ENCODE results near the gene SCGB1D1.
"Not testable (repeated sequence)": the region's sequence is repeated elsewhere in the genome, so short reads cannot be mapped to it uniquely, and the experiment has no call there.

The SCGB1D1 gene

DNA sequence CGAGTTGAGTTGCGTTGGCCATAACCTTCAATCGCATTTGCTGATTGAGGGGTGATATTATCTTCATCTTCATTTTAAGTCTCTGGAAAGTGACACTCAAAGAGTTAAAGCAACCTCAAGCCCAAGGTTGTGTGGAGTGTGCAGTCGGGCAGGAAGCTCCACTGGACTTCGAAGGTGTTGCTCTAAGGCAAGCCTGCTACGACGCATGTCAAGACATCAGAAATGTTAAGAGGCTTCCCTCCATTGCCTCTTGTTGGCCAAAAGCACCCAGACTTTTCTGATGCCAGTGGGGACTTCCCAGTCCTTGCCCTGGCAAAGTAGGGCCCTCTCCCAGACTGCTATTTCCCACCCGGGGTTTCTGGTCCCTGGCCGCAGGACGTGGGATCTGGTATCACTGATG, 23.6 kb upstream of the SCGB1D1 start:
- DNase-seq (ENCODE audit: low read depth in 2 of 2) = no peak

DNA sequence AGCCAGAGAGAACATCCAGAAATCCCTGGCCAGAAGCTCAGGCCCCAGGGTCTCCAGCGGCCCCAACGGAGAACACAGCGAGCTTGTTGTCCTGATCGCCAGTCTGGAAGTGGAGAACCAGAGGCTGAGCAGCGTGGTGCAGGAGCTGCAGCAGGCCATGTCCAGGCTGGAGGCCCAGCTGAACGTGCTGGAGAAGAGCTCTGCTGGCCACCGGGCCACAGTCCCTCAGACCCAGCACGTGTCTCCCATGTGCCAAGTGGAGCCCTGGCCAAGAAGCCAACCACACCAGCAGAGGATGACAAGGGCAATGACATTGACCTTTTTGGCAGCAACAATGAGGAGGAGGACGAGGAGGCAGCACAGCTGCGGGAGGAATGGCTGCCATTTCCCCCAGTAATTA, 20.6 kb upstream of the SCGB1D1 start:
- no peak for DNase-seq (ENCODE audit: low read depth in 2 of 2)

DNA sequence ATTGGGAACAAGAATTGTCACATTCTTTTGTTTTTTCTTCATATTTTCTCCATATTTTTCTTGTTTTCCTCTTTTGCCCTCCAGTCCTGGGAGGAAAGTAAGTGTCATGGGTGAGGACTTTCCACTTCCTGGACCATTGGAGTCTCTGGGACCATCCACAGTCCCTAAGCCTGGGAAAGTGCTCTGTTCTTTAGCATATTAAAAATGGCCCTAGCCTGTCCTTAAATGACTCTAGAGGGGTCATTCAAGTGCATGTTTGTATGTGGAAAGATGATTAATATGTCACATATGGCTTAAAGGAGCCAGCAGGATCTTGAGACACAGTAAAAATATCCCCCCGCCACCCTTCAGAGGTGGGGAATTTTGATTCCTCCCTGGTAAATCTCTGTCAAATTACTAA, 20.1 kb upstream of the SCGB1D1 start:
- DNase-seq (ENCODE audit: low read depth in 2 of 2) = no peak

DNA sequence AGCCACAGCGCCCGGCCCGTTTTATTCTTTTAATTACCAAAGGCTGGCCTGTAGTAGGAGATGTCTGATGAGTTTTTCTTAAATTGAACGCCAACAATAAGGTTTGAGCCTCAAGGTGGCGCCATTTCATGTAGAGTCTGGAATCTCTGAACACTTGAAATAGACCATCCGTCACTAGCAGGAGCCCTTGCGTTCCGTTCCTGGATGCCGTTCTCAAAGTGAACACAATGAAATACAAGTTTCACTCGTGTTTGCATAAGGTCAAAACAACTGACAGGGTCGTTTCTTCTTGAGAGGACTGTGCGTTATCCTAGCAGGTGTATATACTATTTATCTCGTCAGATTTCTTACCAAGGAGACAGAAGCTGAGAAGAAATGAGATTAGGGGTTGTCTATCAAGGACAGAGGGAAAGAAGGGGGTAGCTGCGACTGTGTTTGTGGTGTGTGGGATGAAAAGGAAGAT, 18.7 kb upstream of the SCGB1D1 start:
- DNase-seq (ENCODE audit: low read depth in 2 of 2) = peak; percentile 26 to 30

DNA sequence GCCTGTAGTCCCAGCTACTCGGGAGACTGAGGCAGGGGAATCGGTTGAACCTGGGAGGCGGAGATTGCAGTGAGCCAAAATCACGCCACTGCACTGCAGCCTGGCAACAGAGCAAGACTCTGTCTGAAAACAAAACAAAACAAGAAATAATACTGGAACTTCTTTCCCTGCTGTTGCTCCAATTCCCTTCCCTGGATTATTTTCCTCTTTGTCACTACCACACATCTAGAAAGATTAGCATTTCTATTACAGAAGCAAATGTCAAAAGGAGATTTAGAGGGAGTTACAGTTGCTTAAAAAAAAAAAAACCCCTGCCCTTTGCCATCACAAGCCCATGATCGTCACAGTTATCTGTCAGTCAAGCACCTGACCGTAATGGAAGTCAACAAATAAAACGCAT, 17.7 kb upstream of the SCGB1D1 start:
- no peak for DNase-seq (ENCODE audit: low read depth in 2 of 2)

DNA sequence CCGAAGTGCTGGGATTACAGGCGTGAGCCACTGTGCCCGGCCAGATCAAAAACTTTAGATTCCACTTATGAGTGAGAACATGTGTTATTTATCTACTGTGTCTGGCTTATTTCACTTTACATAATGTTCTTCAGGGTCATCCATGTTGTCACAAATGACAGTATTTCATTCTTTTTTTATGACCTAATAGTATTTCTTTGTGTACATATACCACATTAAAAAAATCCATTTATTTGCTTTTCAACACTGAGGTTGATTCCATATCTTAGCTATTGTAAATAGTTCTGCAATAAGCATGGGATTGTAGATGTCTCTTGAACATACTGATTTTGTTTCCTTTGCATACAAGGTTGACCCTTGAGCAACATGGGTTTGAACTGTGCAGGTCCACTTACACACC, 13.2 kb upstream of the SCGB1D1 start:
- no peak for DNase-seq (ENCODE audit: low read depth in 2 of 2)

DNA sequence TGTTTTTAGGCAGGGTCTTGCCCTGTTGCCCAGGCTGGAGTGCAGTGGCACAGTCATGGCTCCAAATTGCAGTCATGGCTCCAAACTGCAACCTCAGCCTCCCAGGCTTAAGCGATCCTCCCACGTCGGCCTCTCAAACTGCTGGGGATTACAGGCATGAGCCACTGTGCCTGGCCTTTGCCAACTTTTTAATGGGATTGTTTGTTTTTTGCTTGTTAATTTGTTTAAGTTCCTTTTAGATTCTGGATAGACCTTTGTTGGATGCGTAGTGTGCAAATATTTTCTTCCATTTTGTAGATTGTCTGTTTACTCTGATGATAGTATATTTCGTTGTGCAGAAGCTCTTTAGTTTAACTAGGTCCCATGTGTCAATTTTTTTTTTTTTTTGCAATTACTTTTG, 10.0 kb upstream of the SCGB1D1 start:
- DNase-seq (ENCODE audit: low read depth in 2 of 2) = no peak

DNA sequence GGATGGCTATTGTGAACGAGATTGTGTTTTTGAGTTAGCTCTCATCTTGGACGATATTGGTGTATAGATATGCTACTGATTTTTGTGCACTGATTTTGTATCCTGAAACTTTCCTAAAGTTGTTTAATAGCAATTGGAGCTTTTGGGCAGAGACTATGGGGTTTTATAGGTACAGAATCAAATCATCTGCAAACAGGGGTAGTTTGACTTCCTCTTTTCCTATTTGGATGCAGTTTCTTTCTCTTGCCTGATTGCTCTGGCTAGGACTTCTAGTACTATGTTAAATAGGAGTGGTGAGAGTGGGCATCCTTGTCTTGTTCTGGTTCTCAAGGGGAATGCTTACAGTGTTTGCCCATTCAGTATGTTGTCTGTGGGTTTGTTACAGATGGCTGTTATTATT, 8.9 kb upstream of the SCGB1D1 start:
- no peak for DNase-seq (ENCODE audit: low read depth in 2 of 2)

DNA sequence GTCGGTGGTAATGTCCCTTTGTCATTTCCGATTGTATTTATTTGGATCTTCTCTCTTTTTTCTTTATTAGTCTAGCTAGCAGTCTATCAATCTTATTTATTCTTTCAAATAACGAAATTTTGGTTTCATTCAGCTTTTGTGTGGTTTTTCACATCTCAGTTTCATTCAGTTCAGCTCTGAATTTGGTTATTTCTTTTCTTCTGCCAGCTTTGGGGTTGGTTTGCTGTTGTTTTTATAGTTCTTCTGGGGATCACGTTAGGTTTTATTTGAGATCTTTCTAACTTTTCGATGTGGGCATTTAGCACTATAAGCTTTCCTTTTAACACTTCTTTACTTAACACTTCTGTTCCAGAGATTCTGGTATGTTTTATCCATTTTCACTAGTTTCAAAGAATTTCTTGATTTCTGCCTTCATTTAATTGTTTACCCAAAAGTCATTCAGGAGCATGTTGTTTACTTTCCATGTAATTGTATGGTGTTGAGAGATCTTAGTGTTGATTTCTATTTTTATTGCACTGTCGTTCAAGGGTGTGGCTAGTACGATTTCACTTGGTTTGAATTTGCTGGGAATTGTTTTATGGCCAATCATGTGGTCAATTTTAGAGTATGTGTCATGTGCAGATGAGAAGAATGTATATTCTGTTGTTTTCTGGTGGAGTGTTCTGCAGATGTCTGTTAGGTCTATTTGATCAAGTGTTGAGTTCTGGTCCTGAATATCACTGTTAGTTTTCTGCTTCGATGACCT, 7.7 kb upstream of the SCGB1D1 start:
- DNase-seq (ENCODE audit: low read depth in 2 of 2) = no peak

DNA sequence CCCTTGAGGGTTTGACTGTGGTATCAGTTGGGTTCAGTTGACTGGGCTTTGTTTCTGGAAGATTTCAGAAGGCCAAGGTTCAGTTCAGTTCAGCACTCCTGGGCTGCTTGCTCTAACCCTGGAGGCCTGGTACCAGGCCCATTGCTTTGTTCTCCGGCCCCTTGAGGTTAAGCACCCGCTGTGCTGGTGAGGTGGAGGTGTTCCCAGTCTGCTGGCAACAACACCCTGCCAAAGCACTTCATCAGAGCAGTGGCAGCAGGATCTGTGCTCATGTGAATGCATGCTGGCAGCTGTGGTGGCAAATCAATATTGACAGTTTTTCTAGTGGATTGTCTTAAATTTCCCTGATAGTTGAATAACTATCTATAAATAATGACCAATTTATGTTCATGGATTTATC, 3.8 kb upstream of the SCGB1D1 start:
- no peak for DNase-seq (ENCODE audit: low read depth in 2 of 2)

DNA sequence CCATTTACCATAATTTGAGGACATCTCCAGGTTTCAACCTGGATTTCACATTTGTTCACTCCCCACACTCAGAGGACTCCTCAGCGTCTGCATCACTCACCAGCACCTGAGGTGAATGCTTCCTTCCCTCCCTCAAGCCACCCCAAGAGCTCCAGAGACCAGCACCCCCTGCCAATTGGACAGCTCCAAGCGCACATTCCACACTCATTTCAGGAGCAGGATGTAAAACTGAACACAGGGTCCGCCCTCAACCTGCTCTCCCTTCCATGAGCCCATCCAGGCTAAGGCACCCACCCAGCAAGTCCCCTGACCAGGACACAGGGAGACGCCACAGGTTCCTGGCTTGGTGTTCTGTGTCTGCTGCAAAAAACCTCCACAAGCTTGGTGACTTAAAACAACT, 3.9 kb downstream of the SCGB1D1 start:
- DNase-seq (ENCODE audit: low read depth in 2 of 2) = no peak

DNA sequence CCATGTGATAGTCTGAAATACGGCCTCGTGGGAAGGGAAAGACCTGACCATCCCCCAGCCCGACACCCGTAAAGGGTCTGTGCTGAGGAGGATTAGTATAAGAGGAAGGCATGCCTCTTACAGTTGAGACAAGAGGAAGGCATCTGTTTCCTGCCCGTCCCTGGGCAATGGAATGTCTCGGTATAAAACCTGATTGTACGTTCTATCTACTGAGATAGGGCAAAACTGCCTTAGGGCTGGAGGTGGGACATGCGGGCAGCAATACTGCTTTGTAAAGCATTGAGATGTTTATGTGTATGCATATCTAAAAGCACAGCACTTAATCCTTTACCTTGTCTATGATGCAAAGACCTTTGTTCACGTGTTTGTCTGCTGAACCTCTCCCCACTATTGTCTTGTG, 5.0 kb downstream of the SCGB1D1 start:
- not testable (repeated sequence) for DNase-seq (ENCODE audit: low read depth in 2 of 2)

DNA sequence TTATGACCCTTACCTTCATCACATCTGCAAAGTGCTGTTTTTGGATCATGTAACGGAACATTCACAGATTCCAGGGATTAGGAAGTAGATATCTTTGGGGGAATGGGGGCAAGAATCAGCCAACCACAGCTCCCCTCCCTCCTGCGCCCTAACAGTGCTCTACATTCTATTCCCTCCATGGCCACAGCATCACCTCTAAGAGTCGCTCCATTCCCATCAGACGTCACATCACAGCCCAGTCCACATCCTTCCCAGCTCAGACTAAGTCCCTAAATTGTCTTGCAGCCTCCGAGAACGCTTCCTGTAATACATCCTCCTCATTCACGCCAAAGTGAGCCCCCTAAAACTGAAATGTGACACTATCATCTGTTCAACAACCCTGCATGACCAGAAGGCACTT, 5.9 kb downstream of the SCGB1D1 start:
- DNase-seq (ENCODE audit: low read depth in 2 of 2) = no peak

DNA sequence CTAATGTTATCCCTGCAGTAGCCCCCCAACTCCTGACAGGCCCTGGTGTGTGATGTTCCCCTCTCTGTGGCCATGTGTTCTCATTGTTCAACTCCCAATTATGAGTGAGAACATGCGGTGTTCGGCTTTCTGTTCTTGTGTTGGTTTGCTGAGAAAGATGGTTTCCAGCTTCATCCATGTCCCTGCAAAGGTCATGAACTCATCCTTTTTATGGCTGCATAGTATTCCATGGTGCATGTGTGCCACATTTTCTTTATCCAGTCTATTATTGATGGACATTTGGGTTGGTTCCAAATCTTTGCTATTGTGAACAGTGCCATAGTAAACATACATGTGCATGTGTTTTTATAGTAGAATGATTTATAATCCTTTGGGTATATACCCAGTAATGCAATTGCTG, 7.4 kb downstream of the SCGB1D1 start:
- DNase-seq (ENCODE audit: low read depth in 2 of 2) = not testable (repeated sequence)

DNA sequence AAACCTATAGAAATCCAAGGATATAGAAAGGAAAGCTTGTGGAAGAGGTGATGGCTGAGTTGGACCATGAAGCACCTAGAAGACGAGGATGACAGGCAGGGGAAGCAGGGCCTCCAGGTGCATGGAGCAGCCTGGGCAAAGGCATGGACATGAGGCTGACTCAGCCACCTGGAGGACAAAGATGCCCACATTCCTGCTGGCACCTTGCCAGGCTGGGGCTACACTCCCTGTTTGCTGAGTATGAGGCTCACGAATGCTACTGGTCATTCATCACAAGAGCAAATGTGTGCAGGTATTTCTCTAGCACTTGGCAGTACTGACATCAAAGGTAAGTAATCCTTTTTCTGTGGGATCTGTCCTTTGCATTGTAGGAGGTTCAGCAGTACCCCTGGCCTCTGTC, 11.4 kb downstream of the SCGB1D1 start:
- no peak for DNase-seq (ENCODE audit: low read depth in 2 of 2)

DNA sequence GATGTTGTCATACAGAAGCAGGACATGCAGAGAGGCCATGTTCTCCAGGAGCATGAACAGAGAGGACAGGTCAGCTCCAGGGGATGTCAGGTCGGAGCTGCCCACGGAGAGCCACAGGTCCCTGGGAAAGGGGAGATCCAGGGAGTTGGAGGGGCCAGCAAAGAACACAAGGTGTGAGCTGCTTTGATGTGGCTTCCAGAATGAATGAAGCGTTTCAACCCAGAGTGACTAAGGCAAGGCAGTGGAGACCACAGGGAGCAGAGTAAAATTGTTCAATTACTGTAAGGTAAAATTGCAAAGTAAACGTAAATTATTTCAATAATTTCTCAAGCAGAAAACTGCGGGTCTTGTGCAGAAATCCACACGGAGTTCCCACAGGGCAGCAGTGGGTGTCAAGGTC, 12.9 kb downstream of the SCGB1D1 start:
- DNase-seq (ENCODE audit: low read depth in 2 of 2) = no peak

DNA sequence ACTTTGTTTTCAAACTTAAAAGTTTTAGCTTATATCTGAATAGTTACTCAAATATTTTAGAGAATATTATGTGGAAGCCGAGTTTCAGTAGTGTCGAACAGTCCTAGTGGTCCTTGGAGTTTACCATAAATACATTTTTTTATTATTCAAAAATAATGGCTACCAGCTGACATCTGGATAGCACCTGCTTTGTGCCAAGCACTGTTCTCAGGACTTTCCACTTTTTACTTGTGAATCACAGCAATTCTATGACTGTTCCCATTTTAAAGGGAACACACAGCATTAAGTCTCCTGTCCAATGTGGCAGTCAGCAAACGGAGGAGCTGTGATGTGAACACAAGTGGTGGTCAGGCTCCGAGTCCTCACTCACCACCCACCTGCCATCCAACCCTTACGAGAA, 14.4 kb downstream of the SCGB1D1 start:
- DNase-seq (ENCODE audit: low read depth in 2 of 2) = no peak

DNA sequence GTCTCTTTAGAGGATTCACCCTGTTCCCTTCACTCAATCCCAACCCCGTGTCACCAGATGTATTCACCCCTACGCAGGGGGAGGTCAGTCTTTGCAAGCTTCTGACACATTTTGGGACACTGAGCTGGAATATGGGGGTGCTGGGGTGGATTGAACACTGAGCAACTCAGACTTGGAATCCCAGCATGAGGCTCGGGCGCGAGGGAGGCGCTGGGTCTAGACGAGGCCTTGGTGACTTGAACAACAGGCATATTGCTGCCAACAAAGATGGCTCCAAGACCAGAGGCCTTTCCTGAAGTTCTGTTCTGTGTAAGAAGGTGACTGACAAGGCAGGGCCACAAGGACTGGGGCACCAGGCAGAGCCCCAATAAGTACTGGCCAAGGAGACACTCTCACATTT, 15.4 kb downstream of the SCGB1D1 start:
- no peak for DNase-seq (ENCODE audit: low read depth in 2 of 2)

DNA sequence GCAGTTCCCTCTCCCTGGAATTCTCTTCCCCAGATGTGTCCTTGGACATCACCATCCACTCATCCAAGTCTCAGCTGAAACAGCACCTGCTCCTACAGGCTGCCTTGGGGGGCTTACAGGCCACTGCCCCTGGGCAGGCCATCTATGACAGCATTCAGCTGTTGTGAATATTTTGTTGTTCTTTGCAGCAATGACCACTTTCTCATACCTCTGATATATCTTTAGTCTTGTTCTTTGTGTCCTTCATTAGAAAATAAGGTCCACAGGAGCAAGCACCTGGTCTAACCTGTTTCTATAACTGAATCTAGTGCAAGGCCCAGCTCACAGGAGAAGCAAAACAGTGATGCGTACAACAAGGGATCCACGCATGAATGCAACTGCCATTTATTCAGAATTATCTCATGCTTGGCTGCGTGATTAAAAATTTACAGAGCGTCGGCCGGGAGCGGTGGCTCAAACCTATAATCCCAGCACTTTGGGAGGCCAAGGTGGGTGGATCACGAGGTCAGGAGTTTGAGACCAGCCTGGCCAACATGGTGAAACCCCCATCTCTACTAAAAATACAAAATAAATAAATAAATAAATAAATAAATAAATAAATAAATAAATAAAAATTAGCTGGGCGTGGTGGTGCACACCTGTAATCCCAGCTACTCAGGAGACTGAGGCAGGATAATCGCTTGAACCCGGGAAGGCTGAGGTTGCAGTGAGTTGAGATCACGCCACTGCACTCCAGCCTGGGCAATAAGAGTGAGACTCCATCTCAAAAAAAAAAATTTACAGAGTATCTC, 16.5 kb downstream of the SCGB1D1 start:
- DNase-seq (ENCODE audit: low read depth in 2 of 2) = not testable (repeated sequence)

DNA sequence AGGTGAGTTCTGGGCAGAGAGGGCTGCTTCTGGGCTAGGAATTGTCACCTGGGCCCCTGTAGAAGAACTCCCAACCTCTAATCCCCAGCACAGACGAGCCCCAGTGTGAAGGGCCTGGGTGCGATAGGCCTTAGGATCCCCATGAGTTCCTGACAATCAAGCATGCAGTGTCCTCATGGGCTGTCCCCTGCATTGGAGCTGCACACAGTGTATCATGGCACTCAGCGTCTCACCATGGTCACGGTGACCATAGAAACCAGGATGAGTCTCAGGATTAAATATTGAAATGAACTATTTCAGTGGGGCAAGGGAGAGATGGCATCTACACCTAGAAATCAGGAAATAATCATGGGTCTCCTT, 18.7 kb downstream of the SCGB1D1 start:
- DNase-seq (ENCODE audit: low read depth in 2 of 2) = no peak

DNA sequence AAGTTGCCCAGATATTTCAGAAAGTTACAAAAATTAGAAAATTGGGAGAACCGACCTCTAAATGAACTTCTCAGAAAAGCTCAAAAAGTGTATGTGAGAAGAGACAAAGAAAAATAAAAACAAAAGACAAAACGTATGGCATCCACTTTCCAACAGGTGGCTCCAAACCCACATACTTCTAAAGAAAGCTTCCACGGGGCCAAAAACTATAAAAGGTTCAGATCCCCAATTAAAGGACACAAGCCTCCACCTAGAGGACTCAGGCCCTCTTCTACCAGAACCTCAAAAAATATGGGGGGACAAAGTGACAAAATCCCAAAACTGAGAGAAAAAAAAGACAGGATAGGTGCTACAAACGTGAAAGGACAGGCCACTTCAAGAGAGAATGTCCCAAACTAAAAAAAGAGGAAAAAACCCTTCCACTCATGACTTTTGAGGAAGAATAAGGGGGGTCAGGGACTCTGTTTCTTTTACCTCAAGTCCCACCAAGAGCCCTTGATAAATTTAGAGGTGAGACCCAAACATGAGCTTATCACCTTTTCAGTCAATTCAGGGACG, 27.3 kb downstream of the SCGB1D1 start:
- DNase-seq (ENCODE audit: low read depth in 2 of 2) = no peak

DNA sequence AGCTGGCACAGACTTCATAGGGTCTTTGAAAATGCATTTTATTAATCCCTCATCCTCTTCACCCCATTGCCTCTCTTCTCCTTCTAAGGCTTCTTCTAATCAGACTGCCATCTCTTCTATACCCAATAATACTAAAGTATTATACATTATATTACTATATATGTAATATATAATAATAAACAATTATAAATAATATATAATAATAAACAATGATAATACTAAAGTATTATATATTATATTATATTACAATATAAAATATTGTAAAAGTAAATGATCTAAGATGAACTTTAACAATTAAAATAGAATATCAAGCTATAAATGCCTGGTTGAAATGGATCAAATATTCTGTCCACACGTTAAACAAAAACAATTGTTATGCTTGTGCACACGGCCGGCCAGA, 31.5 kb downstream of the SCGB1D1 start:
- no peak for DNase-seq (ENCODE audit: low read depth in 2 of 2)

DNA sequence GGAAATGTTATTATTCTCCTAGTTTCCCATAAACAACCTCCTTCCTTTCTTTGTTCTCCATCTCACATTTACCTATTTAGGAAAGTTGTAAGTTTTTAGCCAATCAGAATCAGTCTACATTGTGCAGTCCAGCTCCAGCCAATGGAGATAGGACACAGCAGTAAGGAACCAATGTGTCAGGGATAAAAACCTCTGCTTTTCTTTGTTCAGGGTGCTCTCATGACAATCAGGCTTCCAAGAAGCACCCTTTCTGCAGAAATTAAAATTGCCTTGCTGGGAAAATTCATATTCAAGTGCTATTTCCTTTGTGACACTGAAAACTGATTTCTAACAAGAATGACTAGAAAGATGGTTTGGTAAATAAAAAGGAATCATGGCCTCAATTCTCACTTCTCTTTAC, 33.1 kb downstream of the SCGB1D1 start:
- no peak for DNase-seq (ENCODE audit: low read depth in 2 of 2)

Data from fibroblast of skin of left quadriceps (primary cell).